NCI-H748 (cell line): Measurements from ENCODE around the gene PKDCC.

Experiments used
- DNase-seq: peaks from one replicate; lab custom pipeline; 2025; ENCODE audit not compliant: unreplicated experiment; lab: John Stamatoyannopoulos, UW

The PKDCC gene

GRCh38 chr2:42048299-42049220 lies 739 bp downstream of the PKDCC start:
- DNase-seq = peak; percentile 40

GRCh38 chr2:42049221-42050009 lies 1.6 kb downstream of the PKDCC start:
- no peak for DNase-seq

- no peak for DNase-seq
These were observed 2.3 kb downstream of the PKDCC start for GRCh38 chr2:42050010-42050702.

- DNase-seq = no peak
These were observed 3.1 kb downstream of the PKDCC start for GRCh38 chr2:42050703-42051542.

DNA sequence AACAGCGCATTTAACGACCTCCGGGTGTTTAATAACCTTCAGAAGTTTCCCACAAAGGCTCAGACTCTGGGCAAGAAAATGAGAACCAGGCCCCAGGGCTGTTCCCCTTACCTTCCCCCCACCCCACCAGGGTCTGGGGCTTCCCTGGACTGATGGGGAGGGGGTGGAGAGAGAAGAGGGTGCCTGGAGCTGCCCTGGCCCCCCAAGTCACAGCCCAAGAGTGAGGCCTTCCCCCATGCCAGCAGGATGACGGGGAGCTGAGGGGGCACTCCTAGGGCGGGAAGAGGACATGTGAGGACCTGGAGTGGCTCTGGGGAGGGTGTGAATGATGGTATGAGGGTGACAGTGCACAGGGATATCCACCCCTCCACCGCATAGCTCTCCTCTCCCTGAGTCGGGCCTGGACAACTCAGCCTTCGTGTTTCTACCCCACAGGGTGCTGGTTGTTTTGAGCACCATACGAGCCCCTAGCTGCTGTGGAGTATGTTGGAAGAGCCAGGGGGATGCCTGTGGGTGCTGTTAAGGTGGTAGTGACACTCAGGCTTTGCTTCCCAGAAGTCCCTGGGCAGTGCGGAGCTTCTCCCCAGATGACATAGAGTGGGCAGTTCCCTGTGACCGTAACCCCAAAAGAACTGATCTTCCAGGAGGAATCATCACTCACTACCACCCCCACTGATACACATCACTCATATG lies 3.9 kb downstream of the PKDCC start:
- no peak for DNase-seq

GRCh38 chr2:42052702-42053481 lies 5.1 kb downstream of the PKDCC start:
- DNase-seq = no peak

DNA sequence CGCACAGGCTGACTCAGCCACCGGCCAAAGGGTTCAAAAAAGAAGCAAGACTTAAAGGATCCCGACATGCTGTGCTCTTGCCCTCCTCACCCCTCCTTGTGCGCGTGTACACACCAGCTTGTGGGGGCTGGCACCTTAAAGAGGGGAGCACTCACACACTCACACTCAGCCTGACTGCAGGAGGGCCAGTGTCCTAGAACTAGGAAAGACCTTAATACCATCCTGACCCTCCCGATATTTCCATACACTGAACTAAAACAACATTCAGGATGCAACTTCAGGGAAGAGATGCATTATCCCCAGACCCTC lies 5.6 kb downstream of the PKDCC start:
- DNase-seq = no peak

GRCh38 chr2:42053791-42054701 lies 6.2 kb downstream of the PKDCC start:
- no peak for DNase-seq

DNA sequence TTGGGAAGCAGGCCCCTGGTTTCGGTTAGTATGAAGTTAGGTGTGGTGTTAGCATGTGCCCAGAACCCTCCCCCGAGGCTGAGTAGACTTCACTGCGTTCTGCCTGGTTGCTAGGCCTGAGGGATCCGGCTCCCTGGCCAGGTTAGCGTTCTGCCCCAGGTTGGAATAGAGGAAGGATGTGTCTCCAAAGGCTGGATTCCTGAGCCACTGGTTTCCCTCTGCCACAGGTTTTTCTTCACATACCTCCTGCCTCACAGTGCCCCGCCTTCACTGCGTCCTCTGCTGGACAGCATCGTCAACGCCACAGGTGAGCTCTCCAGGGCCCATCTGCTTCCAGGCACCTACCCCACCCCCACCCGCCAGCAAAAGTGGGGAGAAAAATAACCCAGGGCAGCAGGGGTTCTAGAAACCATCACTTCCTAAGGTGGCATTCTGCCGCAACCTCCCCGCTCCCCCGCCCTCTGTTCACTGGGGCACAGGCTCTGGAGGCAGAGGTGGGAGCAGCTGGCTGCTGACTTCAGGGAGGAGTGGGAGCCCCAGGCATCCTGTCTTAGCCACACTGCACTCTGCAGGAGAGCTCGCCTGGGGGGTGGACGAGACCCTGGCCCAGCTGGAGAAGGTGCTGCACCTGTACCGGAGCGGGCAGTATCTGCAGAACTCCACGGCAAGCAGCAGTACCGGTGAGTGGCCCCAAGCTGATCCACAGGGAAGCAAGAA lies 7.1 kb downstream of the PKDCC start:
- DNase-seq = no peak

DNA sequence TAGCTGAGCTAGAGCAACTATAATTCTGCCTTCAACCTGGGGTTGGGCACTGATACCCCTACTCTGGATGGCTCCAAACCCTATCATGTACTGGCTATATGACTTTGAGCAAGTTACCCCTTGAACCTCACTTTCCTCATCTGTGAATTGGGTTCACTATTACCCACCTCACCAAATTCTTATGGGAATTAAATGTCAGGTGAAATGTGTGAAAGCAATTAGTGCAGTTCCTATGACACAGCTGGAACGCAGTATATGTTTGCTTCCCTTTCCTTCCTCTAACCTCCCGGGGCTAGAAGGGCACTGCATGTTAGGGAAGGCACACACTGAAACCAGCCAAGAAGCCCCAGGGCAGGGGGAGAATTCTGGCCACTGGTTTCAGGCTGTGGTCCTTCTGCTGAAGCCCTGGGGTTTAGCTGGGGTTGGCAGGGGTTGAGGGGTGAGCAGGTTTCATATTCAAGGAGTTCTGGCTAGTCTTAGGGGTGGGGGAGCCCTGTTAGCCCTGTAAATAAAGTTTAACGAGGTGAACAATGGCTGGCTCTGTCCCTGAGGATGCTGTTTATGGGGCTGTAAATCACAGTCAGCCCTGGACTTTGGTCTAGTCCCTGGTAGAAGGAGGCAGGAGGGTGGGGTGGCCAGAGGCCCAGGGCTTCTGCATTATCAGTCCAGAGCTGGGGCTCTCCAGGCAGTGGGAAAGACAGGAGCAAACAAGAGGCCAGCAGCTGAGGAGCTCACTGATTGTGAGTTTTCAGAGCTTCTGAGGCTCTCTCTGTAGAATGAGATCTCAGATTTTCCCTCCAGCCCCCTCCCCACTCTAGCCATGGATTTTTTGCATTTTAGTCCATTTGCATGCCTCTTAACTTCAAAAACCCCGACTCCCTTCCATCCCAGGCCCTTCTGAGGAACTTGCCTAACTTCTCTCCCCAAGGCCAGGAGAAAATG lies 8.0 kb downstream of the PKDCC start:
- no peak for DNase-seq

DNA sequence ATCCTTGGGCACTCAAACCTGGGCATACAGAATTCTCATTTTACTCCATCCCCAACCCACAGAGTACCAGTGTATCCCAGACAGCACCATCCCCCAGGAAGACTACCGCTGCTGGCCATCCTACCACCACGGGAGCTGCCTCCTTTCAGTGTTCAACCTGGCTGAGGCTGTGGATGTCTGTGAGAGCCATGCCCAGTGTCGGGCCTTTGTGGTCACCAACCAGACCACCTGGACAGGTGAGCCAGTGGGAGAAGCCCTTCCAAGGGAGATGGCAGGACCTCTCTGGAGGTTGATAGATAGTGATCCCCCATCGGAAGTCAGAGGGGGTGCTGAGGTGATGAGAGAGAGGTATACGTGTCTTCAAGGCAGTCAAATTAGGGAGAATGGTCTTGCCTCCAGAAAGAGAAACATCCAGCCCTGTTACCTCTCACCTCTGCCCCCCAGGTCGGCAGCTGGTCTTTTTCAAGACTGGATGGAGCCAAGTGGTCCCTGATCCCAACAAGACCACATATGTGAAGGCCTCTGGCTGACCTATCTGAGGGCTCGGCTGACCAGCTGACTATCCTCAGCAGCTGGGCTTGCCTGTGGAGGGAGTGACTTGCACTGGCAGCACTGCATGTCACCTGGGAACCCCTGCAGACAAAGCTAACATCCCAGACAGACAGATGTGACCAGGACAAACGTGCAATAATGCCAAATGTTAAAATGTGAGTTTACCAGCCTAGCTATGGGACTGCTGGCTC lies 9.5 kb downstream of the PKDCC start:
- no peak for DNase-seq

- no peak for DNase-seq
These were observed 10.2 kb downstream of the PKDCC start for GRCh38 chr2:42057902-42058450.

DNA sequence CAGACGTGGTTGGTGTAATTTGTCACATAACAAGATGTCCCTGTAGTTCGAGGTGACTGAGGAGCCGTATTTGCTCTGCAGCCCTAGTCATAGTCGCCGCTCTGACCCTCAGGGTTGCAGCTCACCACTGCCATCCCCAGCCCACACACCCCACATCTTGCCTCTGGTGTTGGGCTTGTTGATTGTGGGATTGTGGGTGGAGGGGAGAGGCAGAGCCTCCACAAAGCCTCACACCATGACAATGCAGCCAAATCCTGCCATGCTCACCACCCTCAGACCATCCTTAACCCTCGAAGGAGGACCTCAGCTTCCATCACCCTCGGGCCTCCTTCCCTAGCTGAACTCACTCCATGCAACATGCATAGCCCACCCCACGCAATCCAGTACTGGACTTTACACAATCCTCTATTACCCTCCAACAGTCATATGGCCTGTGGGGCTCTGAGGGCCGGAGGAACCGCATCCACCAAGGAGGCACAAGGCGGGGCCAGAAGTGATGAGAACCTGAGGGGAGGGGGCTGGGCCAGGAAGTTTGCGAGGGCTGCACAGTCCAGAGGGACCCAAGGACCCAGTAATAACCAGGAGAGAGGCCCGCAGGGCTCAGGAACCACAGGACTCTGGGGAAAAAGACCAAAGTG lies 11.6 kb downstream of the PKDCC start:
- no peak for DNase-seq

DNA sequence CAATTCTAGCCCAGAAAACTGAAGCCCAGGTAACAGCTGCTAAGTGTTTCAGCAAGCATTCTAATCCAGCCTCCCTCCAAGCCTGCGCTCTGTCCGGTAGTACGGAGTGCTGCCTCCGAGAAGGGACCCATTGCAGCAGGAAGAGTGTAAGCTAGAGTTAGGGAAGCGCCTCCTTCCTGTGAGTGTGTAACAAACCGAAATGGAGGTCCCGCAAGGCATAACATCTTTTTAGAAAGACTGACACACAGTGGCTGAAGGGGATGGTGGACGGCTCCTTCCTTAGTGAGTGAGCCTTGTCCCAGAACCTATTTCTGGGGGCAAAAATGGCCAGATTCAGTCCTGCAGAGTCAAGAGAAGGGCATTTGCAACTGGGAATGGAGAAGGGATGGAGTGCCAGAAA lies 12.2 kb downstream of the PKDCC start:
- no peak for DNase-seq
